ENCODE results near the gene TAT.

DNA sequence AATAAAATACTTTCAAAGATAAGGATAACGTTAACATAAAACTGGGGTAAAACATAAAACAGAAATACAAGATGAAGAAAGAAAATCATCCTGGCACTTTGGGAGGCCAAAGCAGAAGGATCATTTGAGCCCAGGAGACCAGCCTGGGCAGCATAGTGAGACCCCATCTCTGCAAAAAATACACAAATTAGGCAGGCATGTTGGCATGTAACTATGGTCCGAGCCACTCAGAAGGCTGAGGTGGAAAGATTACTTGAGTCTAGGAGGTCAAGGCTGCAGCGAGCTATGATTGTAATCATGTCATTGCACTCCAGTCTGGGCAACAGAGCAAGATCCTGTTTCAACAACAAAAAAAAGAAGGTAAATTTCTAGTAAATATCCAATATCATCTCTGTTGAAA, 19.6 kb downstream of the TAT start:
- TF ChIP-seq, protein P1, sequence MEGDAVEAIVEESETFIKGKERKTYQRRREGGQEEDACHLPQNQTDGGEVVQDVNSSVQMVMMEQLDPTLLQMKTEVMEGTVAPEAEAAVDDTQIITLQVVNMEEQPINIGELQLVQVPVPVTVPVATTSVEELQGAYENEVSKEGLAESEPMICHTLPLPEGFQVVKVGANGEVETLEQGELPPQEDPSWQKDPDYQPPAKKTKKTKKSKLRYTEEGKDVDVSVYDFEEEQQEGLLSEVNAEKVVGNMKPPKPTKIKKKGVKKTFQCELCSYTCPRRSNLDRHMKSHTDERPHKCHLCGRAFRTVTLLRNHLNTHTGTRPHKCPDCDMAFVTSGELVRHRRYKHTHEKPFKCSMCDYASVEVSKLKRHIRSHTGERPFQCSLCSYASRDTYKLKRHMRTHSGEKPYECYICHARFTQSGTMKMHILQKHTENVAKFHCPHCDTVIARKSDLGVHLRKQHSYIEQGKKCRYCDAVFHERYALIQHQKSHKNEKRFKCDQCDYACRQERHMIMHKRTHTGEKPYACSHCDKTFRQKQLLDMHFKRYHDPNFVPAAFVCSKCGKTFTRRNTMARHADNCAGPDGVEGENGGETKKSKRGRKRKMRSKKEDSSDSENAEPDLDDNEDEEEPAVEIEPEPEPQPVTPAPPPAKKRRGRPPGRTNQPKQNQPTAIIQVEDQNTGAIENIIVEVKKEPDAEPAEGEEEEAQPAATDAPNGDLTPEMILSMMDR (IDR thresholded peaks at IDR 0.05): no peak
- no peak for TF ChIP-seq EZH2phosphoT487 (IDR thresholded peaks at IDR 0.05; ENCODE audit: borderline replicate concordance, low read depth)
- TF ChIP-seq GABPA (IDR thresholded peaks at IDR 0.05; ENCODE audit: low read depth): no peak
- TF ChIP-seq, protein P2, sequence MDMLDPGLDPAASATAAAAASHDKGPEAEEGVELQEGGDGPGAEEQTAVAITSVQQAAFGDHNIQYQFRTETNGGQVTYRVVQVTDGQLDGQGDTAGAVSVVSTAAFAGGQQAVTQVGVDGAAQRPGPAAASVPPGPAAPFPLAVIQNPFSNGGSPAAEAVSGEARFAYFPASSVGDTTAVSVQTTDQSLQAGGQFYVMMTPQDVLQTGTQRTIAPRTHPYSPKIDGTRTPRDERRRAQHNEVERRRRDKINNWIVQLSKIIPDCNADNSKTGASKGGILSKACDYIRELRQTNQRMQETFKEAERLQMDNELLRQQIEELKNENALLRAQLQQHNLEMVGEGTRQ (IDR thresholded peaks at IDR 0.05; ENCODE audit: borderline replicate concordance, low read depth, low read length): no peak
- no peak for TF ChIP-seq POLR2AphosphoS5 (IDR thresholded peaks at IDR 0.05; ENCODE audit: low read depth, low read length)
- TF ChIP-seq YY1 (IDR thresholded peaks at IDR 0.05; ENCODE audit: low read depth): no peak
- TF ChIP-seq TEAD4 (IDR thresholded peaks at IDR 0.05; ENCODE audit: borderline replicate concordance, insufficient read depth): no peak
- no peak for TF ChIP-seq CHD2 (IDR thresholded peaks at IDR 0.05; ENCODE audit: low read length, partially characterized antibody)
- TF ChIP-seq, protein P3, sequence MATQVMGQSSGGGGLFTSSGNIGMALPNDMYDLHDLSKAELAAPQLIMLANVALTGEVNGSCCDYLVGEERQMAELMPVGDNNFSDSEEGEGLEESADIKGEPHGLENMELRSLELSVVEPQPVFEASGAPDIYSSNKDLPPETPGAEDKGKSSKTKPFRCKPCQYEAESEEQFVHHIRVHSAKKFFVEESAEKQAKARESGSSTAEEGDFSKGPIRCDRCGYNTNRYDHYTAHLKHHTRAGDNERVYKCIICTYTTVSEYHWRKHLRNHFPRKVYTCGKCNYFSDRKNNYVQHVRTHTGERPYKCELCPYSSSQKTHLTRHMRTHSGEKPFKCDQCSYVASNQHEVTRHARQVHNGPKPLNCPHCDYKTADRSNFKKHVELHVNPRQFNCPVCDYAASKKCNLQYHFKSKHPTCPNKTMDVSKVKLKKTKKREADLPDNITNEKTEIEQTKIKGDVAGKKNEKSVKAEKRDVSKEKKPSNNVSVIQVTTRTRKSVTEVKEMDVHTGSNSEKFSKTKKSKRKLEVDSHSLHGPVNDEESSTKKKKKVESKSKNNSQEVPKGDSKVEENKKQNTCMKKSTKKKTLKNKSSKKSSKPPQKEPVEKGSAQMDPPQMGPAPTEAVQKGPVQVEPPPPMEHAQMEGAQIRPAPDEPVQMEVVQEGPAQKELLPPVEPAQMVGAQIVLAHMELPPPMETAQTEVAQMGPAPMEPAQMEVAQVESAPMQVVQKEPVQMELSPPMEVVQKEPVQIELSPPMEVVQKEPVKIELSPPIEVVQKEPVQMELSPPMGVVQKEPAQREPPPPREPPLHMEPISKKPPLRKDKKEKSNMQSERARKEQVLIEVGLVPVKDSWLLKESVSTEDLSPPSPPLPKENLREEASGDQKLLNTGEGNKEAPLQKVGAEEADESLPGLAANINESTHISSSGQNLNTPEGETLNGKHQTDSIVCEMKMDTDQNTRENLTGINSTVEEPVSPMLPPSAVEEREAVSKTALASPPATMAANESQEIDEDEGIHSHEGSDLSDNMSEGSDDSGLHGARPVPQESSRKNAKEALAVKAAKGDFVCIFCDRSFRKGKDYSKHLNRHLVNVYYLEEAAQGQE (IDR thresholded peaks at IDR 0.05; ENCODE audit: low read depth, low read length): no peak
- TF ChIP-seq JUND (IDR thresholded peaks at IDR 0.05): no peak
- no peak for TF ChIP-seq SIN3A (IDR thresholded peaks at IDR 0.05; ENCODE audit: borderline replicate concordance, low read depth, low read length)
- TF ChIP-seq FOXM1 (IDR thresholded peaks at IDR 0.05; ENCODE audit: low read depth): no peak
- TF ChIP-seq EP300 (IDR thresholded peaks at IDR 0.05; ENCODE audit: borderline replicate concordance in 1 of 2, low read depth in 1 of 2, low read length in 1 of 2): no peak
